H1 (cell line): ENCODE measurements around the gene WDR1. TPM values are rescaled to one million over a fixed set of nuclear protein-coding genes. Genes with fewer than 3 reads are reported as not detected.

ENCODE experiments used
- CHD7 ChIP-seq: fragments of 300-600 bp; sonication (generic); IDR thresholded peaks from 2 replicates; pipeline ENCODE4 v1.7.1; 2012; ENCODE audit warnings: low read length, moderate library complexity, mild to moderate bottlenecking, inconsistent platforms; ENCODE audit not compliant: insufficient replicate concordance
- EGR1 ChIP-seq: IDR thresholded peaks from 2 replicates; pipeline ENCODE4 v1.6.1; 2011; ENCODE audit warnings: low read depth, low read length, borderline replicate concordance
- FOSL1 ChIP-seq: IDR thresholded peaks from 2 replicates; pipeline ENCODE4 v1.6.1; 2011; ENCODE audit warnings: mild to moderate bottlenecking, low read depth, low read length, moderate library complexity; ENCODE audit not compliant: insufficient read depth
- SIX5 ChIP-seq: IDR thresholded peaks from 2 replicates; pipeline ENCODE4 v1.6.1; 2011; ENCODE audit warnings: mild to moderate bottlenecking, low read depth, low read length
- polyA plus RNA-seq, 7 experiments: library from polyadenylated mRNA; depleted of rRNA in 3 of 7; stranded (reverse) in 5 of 7; unstranded in 2 of 7; fragments of >200 nt in 5 of 7; fragments of 200-250 nt in 2 of 7; gene quantifications; 1 replicate in 5 of 7; 2 replicates in 1 of 7; 4 replicates in 1 of 7; pipeline versions ENCODE4 v1.2.1 to v1.2.3, GENCODE V29; 2011 to 2013; ENCODE audit warnings: missing spikeins in 2 of 7, mixed read lengths in 2 of 7
- total RNA-seq: library from RNA; stranded (reverse); fragmentation: NEBNext Ultra II Directional; extraction: Animal tissue kit (Norgen Biotek cat#: 25700); gene quantifications from 2 replicates; pipeline ENCODE4 v1.2.1, GENCODE V29; 2021

Gene WDR1
- total and polyA plus RNA-seq, 2 of the 8 experiments (the other 6 are each of a cell fraction or from before 2014, with no cell fraction given) = 315 to 377 TPM

DNA sequence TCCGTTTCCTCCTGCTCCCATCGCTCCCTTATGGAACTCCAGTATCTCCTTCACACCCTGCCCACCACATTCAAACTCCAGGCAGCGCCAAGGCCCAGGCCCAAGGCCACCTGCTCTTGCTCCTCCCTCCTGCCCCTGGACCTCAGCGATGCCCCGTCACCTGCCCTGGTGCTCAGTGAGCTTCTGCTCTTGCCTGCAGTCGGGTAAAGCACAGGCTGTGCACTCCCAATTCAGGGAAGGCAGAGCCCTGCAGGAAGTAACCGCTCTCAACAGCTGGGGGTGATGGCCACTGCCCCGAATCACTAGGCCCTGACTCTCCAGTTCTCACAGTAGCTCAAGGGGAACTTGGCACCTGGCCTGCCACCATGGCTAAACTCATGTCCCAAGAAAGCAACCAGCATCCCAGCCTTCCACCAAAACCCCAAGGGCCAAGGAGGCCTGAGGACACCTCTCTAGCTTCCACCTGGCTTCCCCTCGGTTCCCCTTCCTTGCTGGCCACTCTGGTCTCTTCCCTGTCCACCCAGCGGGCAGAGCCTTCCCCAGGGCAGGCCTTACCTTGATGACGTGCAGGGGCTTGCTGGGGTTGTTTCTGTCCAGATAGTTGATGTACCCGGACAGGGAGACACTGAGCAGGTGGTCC lies 29.3 kb downstream of the WDR1 start (continued):
- TF ChIP-seq CHD7 (no peak), FOSL1 (no peak), SIX5 (no peak), EGR1 (no peak)
- TF ChIP-seq, all 59 proteins: peak for 0
